ENCODE measurements around the gene RABGGTA. TPM values are rescaled to one million over a fixed set of nuclear protein-coding genes. Genes with fewer than 3 reads are reported as not detected.
A peak's percentile ranks its signal among the peaks of the same experiment; 100 is the strongest.

RABGGTA gene
- total and polyA plus RNA-seq, 2 donors (not counting 1 experiment from before 2014, with no cell fraction given) = 70.1 to 159 TPM

DNA sequence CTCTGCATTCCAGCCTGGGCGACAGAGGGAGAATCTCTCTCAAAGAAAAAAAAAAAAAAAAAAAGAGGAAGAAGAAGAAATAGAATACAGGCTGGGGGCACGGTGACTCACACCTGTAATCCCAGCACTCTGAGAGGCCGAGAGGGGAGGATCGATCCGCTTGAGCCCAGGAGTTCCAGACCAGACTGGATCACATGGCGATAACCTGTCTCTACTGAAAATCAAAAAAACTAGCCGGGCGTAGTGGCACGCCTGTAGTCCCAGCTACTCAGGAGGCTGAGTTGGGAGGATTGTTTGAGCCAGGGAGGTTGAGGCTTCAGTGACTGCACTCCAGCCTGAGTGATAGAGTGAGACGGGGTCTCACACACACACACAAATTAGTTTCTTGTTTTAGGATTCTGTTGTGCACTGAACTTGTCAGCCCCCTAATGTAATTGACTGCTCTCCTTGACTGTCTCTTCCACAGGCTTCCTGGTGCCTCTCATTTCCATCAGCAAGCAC lies 28.0 kb downstream of the RABGGTA start:
- H3K36me3 ChIP-seq (replicated peaks in 1 of 2; ENCODE audit: control extremely low read depth in 1 of 2, control insufficient read depth in 1 of 2, extremely low read depth in 1 of 2, insufficient read depth in 2 of 2, low read length in 1 of 2) = peaks cover 2 to 29% of the 10 kb centered on the region in 2 experiments
- Mint-ChIP-seq H3K27ac (peak overlapping the region; percentile 100), H3K4me1 (peaks cover 57% of the 10 kb centered on the region), H3K27me3 (no peaks in the 10 kb centered on the region), H3K9me3 (ENCODE audit: insufficient read depth) (no peaks in the 10 kb centered on the region), H3K4me3 (peak overlapping the region; percentile 98)
- H3K4me2 ChIP-seq (replicated peaks; ENCODE audit: low read depth, low read length, poor library complexity, severe bottlenecking) = peak overlapping the region; percentile 94
- peak overlapping the region; percentile 3 to 91 (median 88) for H3K4me3 ChIP-seq (ENCODE audit: control extremely low read depth in 1 of 5, extremely low read depth in 1 of 5, insufficient read depth in 1 of 5, low read depth in 2 of 5, low read length in 4 of 5)
- no peaks in the 10 kb centered on the region for H3K27me3 ChIP-seq (replicated peaks in 1 of 4; ENCODE audit: control extremely low read depth in 1 of 4, control insufficient read depth in 3 of 4, insufficient read depth in 4 of 4, low read length in 3 of 4)
- intact Hi-C loops (cut with micrococcal nuclease) = loop anchor here (1.0 to 10.0 kb wide), 4 partner anchors 35 to 229 kb away; no protein-coding TSS in a partner anchor
- H3K79me2 ChIP-seq (ENCODE audit: control insufficient read depth, insufficient read depth, low read length) = peaks cover 34% of the 10 kb centered on the region
- 40% methylated on average over 3 of the region's 10 CpGs for WGBS (ENCODE audit: insufficient coverage)
- TF ChIP-seq, protein P1, sequence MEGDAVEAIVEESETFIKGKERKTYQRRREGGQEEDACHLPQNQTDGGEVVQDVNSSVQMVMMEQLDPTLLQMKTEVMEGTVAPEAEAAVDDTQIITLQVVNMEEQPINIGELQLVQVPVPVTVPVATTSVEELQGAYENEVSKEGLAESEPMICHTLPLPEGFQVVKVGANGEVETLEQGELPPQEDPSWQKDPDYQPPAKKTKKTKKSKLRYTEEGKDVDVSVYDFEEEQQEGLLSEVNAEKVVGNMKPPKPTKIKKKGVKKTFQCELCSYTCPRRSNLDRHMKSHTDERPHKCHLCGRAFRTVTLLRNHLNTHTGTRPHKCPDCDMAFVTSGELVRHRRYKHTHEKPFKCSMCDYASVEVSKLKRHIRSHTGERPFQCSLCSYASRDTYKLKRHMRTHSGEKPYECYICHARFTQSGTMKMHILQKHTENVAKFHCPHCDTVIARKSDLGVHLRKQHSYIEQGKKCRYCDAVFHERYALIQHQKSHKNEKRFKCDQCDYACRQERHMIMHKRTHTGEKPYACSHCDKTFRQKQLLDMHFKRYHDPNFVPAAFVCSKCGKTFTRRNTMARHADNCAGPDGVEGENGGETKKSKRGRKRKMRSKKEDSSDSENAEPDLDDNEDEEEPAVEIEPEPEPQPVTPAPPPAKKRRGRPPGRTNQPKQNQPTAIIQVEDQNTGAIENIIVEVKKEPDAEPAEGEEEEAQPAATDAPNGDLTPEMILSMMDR (IDR thresholded peaks at IDR 0.05) = no peak
- TF ChIP-seq EZH2 (IDR thresholded peaks at IDR 0.05; ENCODE audit: borderline replicate concordance, insufficient read depth, low read depth, low read length, poor library complexity, severe bottlenecking) = no peak
- peak overlapping the region; percentile 82 for H2AFZ ChIP-seq (ENCODE audit: insufficient read depth, low read depth, low read length, poor library complexity, severe bottlenecking)
- peak overlapping the region; percentile 90 for H3K9ac ChIP-seq (ENCODE audit: low read length)
- DNase-seq = no peak
- CTCF ChIA-PET = interaction anchor here (0.9 to 8.8 kb wide), 28 partner anchors 8 to 199 kb away, joined by 3 to 254 read pairs (median 12); partner anchors contain the start of genes ADCY4, CBLN3, CHMP4A and CIDEB
- ATAC-seq (ENCODE audit: low read depth) = no peak
- H3K9me3 ChIP-seq (ENCODE audit: control extremely low read depth in 1 of 3, control insufficient read depth in 2 of 3, insufficient read depth in 1 of 3, low read length in 2 of 3) = no peaks in the 10 kb centered on the region
- H3K4me1 ChIP-seq (ENCODE audit: control insufficient read depth in 2 of 2, insufficient read depth in 2 of 2, low read length in 2 of 2) = peaks cover 49 to 54% of the 10 kb centered on the region in 2 donors
- POLR2A ChIA-PET = interaction anchor here (0.7 to 3.7 kb wide), 20 partner anchors 11 to 190 kb away, joined by 3 to 51 read pairs (median 8); partner anchors contain the start of genes CBLN3, CHMP4A, DHRS1 and GMPR2
- H3K27ac ChIP-seq (ENCODE audit: low read length in 2 of 2) = peak overlapping the region; percentile 98 to 100
- H4K20me1 ChIP-seq (ENCODE audit: control insufficient read depth, insufficient read depth, low read length, poor library complexity, severe bottlenecking) = peaks cover 38% of the 10 kb centered on the region
